ENCODE results near the gene PRUNE1.

PRUNE1 gene

GRCh38 chr1:151051356-151052009 is 43.2 kb downstream of the PRUNE1 start:
- DNase-seq (ENCODE audit: low read depth), result no peak

GRCh38 chr1:151054971-151055547 is 46.8 kb downstream of the PRUNE1 start:
- DNase-seq (ENCODE audit: low read depth), result no peak

- no peak for DNase-seq (ENCODE audit: low read depth)
These were observed 47.3 kb downstream of the PRUNE1 start for GRCh38 chr1:151055581-151055980.

GRCh38 chr1:151056149-151056548 is 47.9 kb downstream of the PRUNE1 start:
- DNase-seq (ENCODE audit: low read depth), result no peak

- DNase-seq (ENCODE audit: low read depth), result no peak
These were observed 50.4 kb downstream of the PRUNE1 start for GRCh38 chr1:151058692-151059091.

- DNase-seq (ENCODE audit: low read depth), result peak; percentile 74
These were observed 51.1 kb downstream of the PRUNE1 start, which contains the start of gene CDC42SE1 for GRCh38 chr1:151059109-151060006. Gene CDC42SE1 (minus strand): TSS chr1:151059622. CDS start chr1:151055730, 3,892 bp downstream.

GRCh38 chr1:151060007-151060656 is 51.9 kb downstream of the PRUNE1 start, which contains the start of gene MLLT11:
Gene MLLT11 (plus strand): TSS chr1:151060397. CDS start chr1:151067225, 6,828 bp downstream.
- DNase-seq (ENCODE audit: low read depth), result no peak

GRCh38 chr1:151060657-151061421 is 52.6 kb downstream of the PRUNE1 start:
- no peak for DNase-seq (ENCODE audit: low read depth)

- DNase-seq (ENCODE audit: low read depth), result no peak
These were observed 53.5 kb downstream of the PRUNE1 start for GRCh38 chr1:151061704-151062103.

GRCh38 chr1:151062741-151063371 is 54.6 kb downstream of the PRUNE1 start:
- DNase-seq (ENCODE audit: low read depth), result no peak

GRCh38 chr1:151065089-151065645 is 56.9 kb downstream of the PRUNE1 start:
- no peak for DNase-seq (ENCODE audit: low read depth)

- DNase-seq (ENCODE audit: low read depth), result no peak
These were observed 58.9 kb downstream of the PRUNE1 start for GRCh38 chr1:151067185-151067584.

- DNase-seq (ENCODE audit: low read depth), result no peak
These were observed 60.8 kb downstream of the PRUNE1 start for GRCh38 chr1:151069103-151069486.

- DNase-seq (ENCODE audit: low read depth), result peak; percentile 80
These were observed 62.4 kb downstream of the PRUNE1 start, which contains the start of gene GABPB2 for GRCh38 chr1:151070474-151071276. Gene GABPB2 (plus strand): TSS chr1:151070761. CDS start chr1:151088190, 17,429 bp downstream.

- no peak for DNase-seq (ENCODE audit: low read depth)
These were observed 64.0 kb downstream of the PRUNE1 start for GRCh38 chr1:151072224-151072623.

Measured in activated gamma-delta T cell treated with anti-CD3 and anti-CD28 coated beads, Interleukin-2, amount 50 U/mL, for 16 hours (primary cell).